HCT116 (cell line): Measurements from ENCODE around the gene TDRD10. TPM values are rescaled to one million over a fixed set of nuclear protein-coding genes. Genes with fewer than 3 reads are reported as not detected.

Experiments used
- ATAC-seq: fragments of 200-7000 bp; cut with Tn5 transposase; 2 replicates; pipeline ENCODE4 v1.9.1; 2020; ENCODE audit warnings: mild to moderate bottlenecking, moderate library complexity
- BruUV-seq: library from RNA; stranded (reverse); fragments of 400-500 nt; replicated peaks from 2 replicates; lab custom pipeline; 2021; lab: Mats Ljungman, UMichigan
- CTCF ChIA-PET: fragments of 300-600 bp; sonication (Branson Sonifier 250); formaldehyde crosslinking; loops from one replicate; lab custom pipeline; 2021; ENCODE audit warnings: antibody characterized with exemption; lab: Charles Lee
- POLR2A ChIA-PET: fragments of 300-600, 350-600 bp; sonication (Branson Sonifier 250); formaldehyde crosslinking; loops from one replicate; lab custom pipeline; 2021; ENCODE audit warnings: antibody characterized with exemption; lab: Charles Lee
- RAD21 ChIA-PET, 2 experiments: fragments of 300-600 bp; sonication (Branson Sonifier 250); formaldehyde crosslinking; loops; one replicate each; lab custom pipeline; 2023; ENCODE audit warnings: low total read pairs in 2 of 2; ENCODE audit not compliant: uncharacterized antibody in 2 of 2, unreplicated experiment in 2 of 2, low non-redundant PET in 1 of 2; lab: Charles Lee
- DNase-seq: peaks from one replicate; pipeline ENCODE4 v3.0.0-alpha.2; 2010; ENCODE audit warnings: low read depth, low spot score
- H2AFZ ChIP-seq: fragments of 200-600 bp; shearing (Covaris generic), sonication (generic); 2 replicates; pipeline ENCODE4 v1.6.1; 2017; ENCODE audit warnings: low read depth, mixed run types, mixed read lengths, antibody characterized with exemption, low read length; ENCODE audit not compliant: poor library complexity, severe bottlenecking
- H3K27ac ChIP-seq: 2 replicates; pipeline ENCODE4 v1.5.1; 2012; ENCODE audit warnings: low read depth, low read length
- H3K27me3 ChIP-seq: fragments of 200-600 bp; sonication (generic); 2 replicates; pipeline ENCODE4 v1.6.1; 2016; ENCODE audit warnings: mixed run types, low read length, mixed read lengths; ENCODE audit not compliant: insufficient read depth
- H3K36me3 ChIP-seq, 2 experiments: fragments of 200-500 bp in 1 of 2; fragments of 200-600 bp in 1 of 2; sonication (Bioruptor generic) in 1 of 2; sonication (generic) in 1 of 2; 2 replicates each; pipeline versions ENCODE4 v1.5.1 to v1.6.1; 2014 to 2016; ENCODE audit warnings: low read length in 2 of 2, inconsistent platforms in 1 of 2, mixed read lengths in 1 of 2, mixed run types in 1 of 2; ENCODE audit not compliant: insufficient read depth in 2 of 2, control insufficient read depth in 1 of 2
- H3K4me1 ChIP-seq, 2 experiments: fragments of 200-600 bp in 1 of 2; sonication (generic) in 1 of 2; 2 replicates each; pipeline versions ENCODE4 v1.5.1 to v1.6.1; 2012 to 2017; ENCODE audit warnings: low read length in 2 of 2, inconsistent platforms in 1 of 2, mild to moderate bottlenecking in 1 of 2, mixed read lengths in 1 of 2, mixed run types in 1 of 2, moderate library complexity in 1 of 2; ENCODE audit not compliant: insufficient read depth in 2 of 2, control insufficient read depth in 1 of 2
- H3K4me2 ChIP-seq: fragments of 200-600 bp; sonication (generic); 2 replicates; pipeline ENCODE4 v1.6.1; 2017; ENCODE audit warnings: mixed run types, low read length, mixed read lengths
- H3K4me3 ChIP-seq, 2 experiments: fragments of 200-600 bp in 1 of 2; sonication (generic) in 1 of 2; replicated peaks in 1 of 2; 2 replicates each; pipeline ENCODE4 v1.5.1; 2011 to 2016; ENCODE audit warnings: low read length in 2 of 2, control low read depth in 1 of 2, low read depth in 1 of 2, mild to moderate bottlenecking in 1 of 2, mixed read lengths in 1 of 2, mixed run types in 1 of 2
- H3K79me2 ChIP-seq: fragments of 200-600 bp; sonication (generic); 2 replicates; pipeline ENCODE4 v1.6.1; 2017; ENCODE audit warnings: mild to moderate bottlenecking, mixed run types, low read length, moderate library complexity, mixed read lengths; ENCODE audit not compliant: insufficient read depth
- H3K9ac ChIP-seq: fragments of 200-600 bp; sonication (generic); 2 replicates; pipeline ENCODE4 v1.6.1; 2016; ENCODE audit warnings: low read length, mixed read lengths
- H3K9me2 ChIP-seq: fragments of 200-600 bp; sonication (generic), shearing (Covaris generic); 2 replicates; pipeline ENCODE4 v1.6.1; 2017; ENCODE audit warnings: mixed run types, mild to moderate bottlenecking, moderate library complexity; ENCODE audit not compliant: insufficient read depth
- H3K9me3 ChIP-seq, 2 experiments: fragments of 200-500 bp in 1 of 2; fragments of 200-600 bp in 1 of 2; sonication (Bioruptor generic) in 1 of 2; sonication (generic) in 1 of 2; 2 replicates each; pipeline ENCODE4 v1.6.1; 2014 to 2017; ENCODE audit warnings: low read length in 2 of 2, mixed read lengths in 2 of 2, inconsistent platforms in 1 of 2, low read depth in 1 of 2, mild to moderate bottlenecking in 1 of 2, mixed run types in 1 of 2, moderate library complexity in 1 of 2; ENCODE audit not compliant: control insufficient read depth in 1 of 2, insufficient read depth in 1 of 2
- H4K20me1 ChIP-seq: fragments of 200-600 bp; sonication (generic), shearing (Covaris generic); 2 replicates; pipeline ENCODE4 v1.6.1; 2017; ENCODE audit warnings: mixed run types, mild to moderate bottlenecking, moderate library complexity; ENCODE audit not compliant: insufficient read depth
- ATF3 ChIP-seq: IDR thresholded peaks from 2 replicates; pipeline ENCODE4 v1.6.1; 2012
- CBX3 ChIP-seq: IDR thresholded peaks from 2 replicates; pipeline ENCODE4 v1.6.1; 2012; ENCODE audit warnings: low read depth
- EZH2 ChIP-seq: fragments of 200-600 bp; sonication (generic); IDR thresholded peaks from 2 replicates; pipeline ENCODE4 v1.6.1; 2017; ENCODE audit warnings: antibody characterized with exemption, mixed run types
- EZH2phosphoT487 ChIP-seq: fragments of 200-600 bp; IDR thresholded peaks from 2 replicates; pipeline ENCODE4 v1.6.1; 2018; ENCODE audit warnings: antibody characterized with exemption, borderline replicate concordance
- JUND ChIP-seq: IDR thresholded peaks from 2 replicates; pipeline ENCODE4 v1.6.1; 2012
- MAX ChIP-seq: IDR thresholded peaks from 2 replicates; pipeline ENCODE4 v1.6.1; 2012
- POLR2AphosphoS5 ChIP-seq: IDR thresholded peaks from 2 replicates; pipeline ENCODE4 v1.6.1; 2011; ENCODE audit warnings: mild to moderate bottlenecking, low read depth, low read length, moderate library complexity
- RAD21 ChIP-seq: IDR thresholded peaks from 2 replicates; pipeline ENCODE4 v1.6.1; 2012; ENCODE audit warnings: low read depth, mild to moderate bottlenecking
- REST ChIP-seq: IDR thresholded peaks from 2 replicates; pipeline ENCODE4 v1.6.1; 2012; ENCODE audit warnings: low read depth
- SIN3A ChIP-seq: IDR thresholded peaks from 2 replicates; pipeline ENCODE4 v1.6.1; 2012; ENCODE audit warnings: low read depth
- SRF ChIP-seq: IDR thresholded peaks from 2 replicates; pipeline ENCODE4 v1.6.1; 2012; ENCODE audit warnings: low read depth
- ZFX ChIP-seq: fragments of 450-650 bp; IDR thresholded peaks from 2 replicates; pipeline ENCODE4 v1.6.1; 2017
- intact Hi-C: fragments of 100-400 bp; cut with micrococcal nuclease; formaldehyde crosslinking; loops from 2 replicates; pipeline ENCODE4 v1.10.0; 2022
- total RNA-seq: library from RNA; stranded (reverse); gene quantifications from one replicate; pipeline ENCODE4 v1.2.1, GENCODE V29; 2021; ENCODE audit not compliant: unreplicated experiment
- TF ChIP-seq, protein P1 (sequence below), 3 experiments: fragments of 200-600 bp in 1 of 3; sonication (generic) in 1 of 3; IDR thresholded peaks in 2 of 3; conservative IDR thresholded peaks in 1 of 3; 2 replicates each; pipeline ENCODE4 v1.5.1; 2012 to 2017; ENCODE audit warnings: low read depth in 2 of 3, low read length in 2 of 3, antibody characterized with exemption in 1 of 3, borderline replicate concordance in 1 of 3, control low read depth in 1 of 3, mild to moderate bottlenecking in 1 of 3, mixed read lengths in 1 of 3, mixed run types in 1 of 3, moderate library complexity in 1 of 3; ENCODE audit not compliant: insufficient read depth in 1 of 3

Gene TDRD10
- total RNA-seq, 1 experiment from 2014 or later, result not detected

- no TSS peak for BruUV-seq
- intact Hi-C loops, result no loop called here
- no peaks in the 10 kb centered on the region for H3K27me3 ChIP-seq
- CTCF ChIA-PET, result no interaction called here
- TF ChIP-seq SIN3A (no peak), EZH2phosphoT487 (no peak), ATF3 (no peak)
- no peaks in the 10 kb centered on the region for H4K20me1 ChIP-seq
- RAD21 ChIA-PET, result no interaction called here
- H3K4me2 ChIP-seq, result no peak overlapping the region
- H2AFZ ChIP-seq, result no peak overlapping the region
- H3K9ac ChIP-seq, result no peak overlapping the region
- peaks cover 6% of the 10 kb centered on the region; the same call in 1 of the 2 replicates for H3K79me2 ChIP-seq
- no peaks in the 10 kb centered on the region for H3K9me2 ChIP-seq
- DNase-seq (no peak), ATAC-seq (no peak)
- no peak overlapping the region for H3K27ac ChIP-seq
- no peaks in the 10 kb centered on the region for H3K9me3 ChIP-seq
- H3K36me3 ChIP-seq, result peaks cover 68 to 83% of the 10 kb centered on the region in 2 experiments
- H3K4me1 ChIP-seq, result no peaks in the 10 kb centered on the region
- H3K4me3 ChIP-seq, result no peak overlapping the region
- POLR2A ChIA-PET, result no interaction called here
These were observed 91.4 kb downstream of the TDRD10 start for GRCh38 chr1:154593390-154593789.

DNA sequence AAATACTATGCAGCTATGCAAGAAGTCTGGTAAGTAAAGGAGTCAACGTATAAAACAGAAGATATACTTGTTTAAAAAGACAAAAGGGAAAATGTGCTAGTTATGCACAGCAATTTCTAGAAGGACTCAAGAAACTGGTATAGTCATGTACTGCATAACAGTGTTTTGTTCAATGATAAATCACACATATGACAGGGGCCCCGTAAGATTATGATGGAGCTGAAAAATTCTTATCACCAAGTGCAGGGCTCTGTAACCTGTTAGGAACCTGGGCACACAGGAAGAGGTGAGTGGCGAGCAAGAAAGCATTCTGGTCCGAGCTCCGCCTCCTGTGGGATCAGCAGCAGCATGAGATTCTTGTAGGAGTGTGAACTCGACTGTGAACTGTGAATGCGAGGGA lies 92.8 kb downstream of the TDRD10 start:
- H3K27me3 ChIP-seq, result no peaks in the 10 kb centered on the region
- no peak overlapping the region for H3K27ac ChIP-seq
- intact Hi-C loops, result no loop called here
- H3K4me3 ChIP-seq, result no peak overlapping the region
- H3K4me1 ChIP-seq, result no peaks in the 10 kb centered on the region
- POLR2A ChIA-PET, result no interaction called here
- no peak overlapping the region for H3K9ac ChIP-seq
- no peak for ATAC-seq
- no peak for DNase-seq
- no peaks in the 10 kb centered on the region for H3K9me3 ChIP-seq
- RAD21 ChIA-PET, result no interaction called here
- H3K9me2 ChIP-seq, result no peaks in the 10 kb centered on the region
- H2AFZ ChIP-seq, result no peak overlapping the region
- H3K79me2 ChIP-seq, result peaks cover 20% of the 10 kb centered on the region
- peaks cover 4% of the 10 kb centered on the region; the same call in 1 of the 2 replicates for H4K20me1 ChIP-seq
- CTCF ChIA-PET, result interaction anchor here (1.2 kb wide), 1 partner anchor 35 kb away, joined by 4 read pairs; no protein-coding TSS in a partner anchor
- H3K36me3 ChIP-seq, result peaks cover 60 to 72% of the 10 kb centered on the region in 2 experiments
- no peak overlapping the region for H3K4me2 ChIP-seq
- no peak for TF ChIP-seq CBX3
- no peak for TF ChIP-seq ZFX
- TF ChIP-seq, protein P1, sequence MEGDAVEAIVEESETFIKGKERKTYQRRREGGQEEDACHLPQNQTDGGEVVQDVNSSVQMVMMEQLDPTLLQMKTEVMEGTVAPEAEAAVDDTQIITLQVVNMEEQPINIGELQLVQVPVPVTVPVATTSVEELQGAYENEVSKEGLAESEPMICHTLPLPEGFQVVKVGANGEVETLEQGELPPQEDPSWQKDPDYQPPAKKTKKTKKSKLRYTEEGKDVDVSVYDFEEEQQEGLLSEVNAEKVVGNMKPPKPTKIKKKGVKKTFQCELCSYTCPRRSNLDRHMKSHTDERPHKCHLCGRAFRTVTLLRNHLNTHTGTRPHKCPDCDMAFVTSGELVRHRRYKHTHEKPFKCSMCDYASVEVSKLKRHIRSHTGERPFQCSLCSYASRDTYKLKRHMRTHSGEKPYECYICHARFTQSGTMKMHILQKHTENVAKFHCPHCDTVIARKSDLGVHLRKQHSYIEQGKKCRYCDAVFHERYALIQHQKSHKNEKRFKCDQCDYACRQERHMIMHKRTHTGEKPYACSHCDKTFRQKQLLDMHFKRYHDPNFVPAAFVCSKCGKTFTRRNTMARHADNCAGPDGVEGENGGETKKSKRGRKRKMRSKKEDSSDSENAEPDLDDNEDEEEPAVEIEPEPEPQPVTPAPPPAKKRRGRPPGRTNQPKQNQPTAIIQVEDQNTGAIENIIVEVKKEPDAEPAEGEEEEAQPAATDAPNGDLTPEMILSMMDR (IDR thresholded peaks at IDR 0.05 in 2 of 3, conservative IDR thresholded peaks at IDR 0.05 in 1 of 3; ENCODE audit: borderline replicate concordance in 1 of 3, insufficient read depth in 1 of 3, low read depth in 2 of 3, low read length in 2 of 3), result no peak
- TF ChIP-seq MAX, result no peak
- no peak for TF ChIP-seq ATF3
- no peak for TF ChIP-seq REST
- TF ChIP-seq POLR2AphosphoS5, result no peak
- TF ChIP-seq SRF, result no peak
- TF ChIP-seq RAD21, result no peak
- TF ChIP-seq EZH2, result no peak
- TF ChIP-seq JUND, result no peak
- no TSS peak for BruUV-seq
